ENCODE measurements around the gene CEMIP2.

Gene CEMIP2

DNA sequence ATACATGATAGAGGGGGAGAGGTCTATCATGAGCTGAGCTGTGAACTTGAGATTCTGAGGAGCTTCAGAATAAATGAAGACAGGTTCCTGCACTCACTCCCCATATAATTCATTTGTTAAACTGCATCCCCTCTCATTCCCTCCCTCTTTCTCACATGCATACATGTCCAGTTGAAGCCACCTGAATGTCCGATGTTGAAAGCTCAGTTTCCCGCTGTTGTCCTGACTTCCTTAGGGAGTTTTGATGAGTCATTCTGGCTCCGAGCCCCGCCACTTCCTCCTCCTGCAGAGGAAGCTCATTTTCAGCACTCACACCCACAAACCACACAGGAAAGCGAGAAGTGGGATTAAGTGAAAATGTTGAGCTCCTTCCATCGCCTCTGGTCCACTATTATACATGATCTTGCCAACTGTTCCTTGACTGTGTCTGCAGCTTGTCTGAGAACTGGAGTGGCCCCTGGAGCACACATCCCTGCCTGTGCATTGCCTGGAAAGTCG is 121.2 kb downstream of the CEMIP2 start:
- TF ChIP-seq, protein P1, sequence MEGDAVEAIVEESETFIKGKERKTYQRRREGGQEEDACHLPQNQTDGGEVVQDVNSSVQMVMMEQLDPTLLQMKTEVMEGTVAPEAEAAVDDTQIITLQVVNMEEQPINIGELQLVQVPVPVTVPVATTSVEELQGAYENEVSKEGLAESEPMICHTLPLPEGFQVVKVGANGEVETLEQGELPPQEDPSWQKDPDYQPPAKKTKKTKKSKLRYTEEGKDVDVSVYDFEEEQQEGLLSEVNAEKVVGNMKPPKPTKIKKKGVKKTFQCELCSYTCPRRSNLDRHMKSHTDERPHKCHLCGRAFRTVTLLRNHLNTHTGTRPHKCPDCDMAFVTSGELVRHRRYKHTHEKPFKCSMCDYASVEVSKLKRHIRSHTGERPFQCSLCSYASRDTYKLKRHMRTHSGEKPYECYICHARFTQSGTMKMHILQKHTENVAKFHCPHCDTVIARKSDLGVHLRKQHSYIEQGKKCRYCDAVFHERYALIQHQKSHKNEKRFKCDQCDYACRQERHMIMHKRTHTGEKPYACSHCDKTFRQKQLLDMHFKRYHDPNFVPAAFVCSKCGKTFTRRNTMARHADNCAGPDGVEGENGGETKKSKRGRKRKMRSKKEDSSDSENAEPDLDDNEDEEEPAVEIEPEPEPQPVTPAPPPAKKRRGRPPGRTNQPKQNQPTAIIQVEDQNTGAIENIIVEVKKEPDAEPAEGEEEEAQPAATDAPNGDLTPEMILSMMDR (IDR thresholded peaks at IDR 0.05; ENCODE audit: borderline replicate concordance, insufficient read depth, low read depth, low read length), result no peak
- H3K4me3 ChIP-seq (ENCODE audit: low read depth, low read length), result no peak overlapping the region

DNA sequence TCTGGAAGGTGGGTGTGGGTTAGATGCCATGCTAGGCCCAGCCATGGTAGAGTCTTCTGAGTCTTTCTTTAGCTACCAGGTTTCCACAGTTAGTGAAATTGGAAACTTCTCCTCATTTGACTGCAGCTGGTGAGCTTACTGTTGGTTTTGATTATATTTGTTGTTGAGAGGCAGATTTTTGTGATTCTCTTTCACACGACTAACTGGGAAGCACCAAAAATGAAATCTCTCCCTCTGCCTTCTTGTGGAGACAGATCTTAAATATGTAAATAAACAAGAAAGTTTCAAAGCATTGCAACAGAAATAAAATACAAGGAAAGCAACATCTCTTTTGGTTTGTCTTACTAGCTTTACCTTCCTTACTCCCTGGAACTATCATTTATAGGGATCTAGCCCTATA is 122.2 kb downstream of the CEMIP2 start:
- TF ChIP-seq, protein P1 (IDR thresholded peaks at IDR 0.05; ENCODE audit: borderline replicate concordance, insufficient read depth, low read depth, low read length), result no peak
- H3K4me3 ChIP-seq (ENCODE audit: low read depth, low read length), result no peak overlapping the region

- no peak overlapping the region for H3K4me3 ChIP-seq (ENCODE audit: low read depth, low read length)
- TF ChIP-seq, protein P1 (IDR thresholded peaks at IDR 0.05; ENCODE audit: borderline replicate concordance, insufficient read depth, low read depth, low read length), result no peak
These were observed 123.4 kb downstream of the CEMIP2 start for GRCh38 chr9:71644819-71645362.

GRCh38 chr9:71643330-71643729 is 125.0 kb downstream of the CEMIP2 start:
- no peak overlapping the region for H3K4me3 ChIP-seq (ENCODE audit: low read depth, low read length)
- TF ChIP-seq, protein P1 (IDR thresholded peaks at IDR 0.05; ENCODE audit: borderline replicate concordance, insufficient read depth, low read depth, low read length), result no peak

- H3K4me3 ChIP-seq (ENCODE audit: low read depth, low read length), result no peak overlapping the region
- TF ChIP-seq, protein P1 (IDR thresholded peaks at IDR 0.05; ENCODE audit: borderline replicate concordance, insufficient read depth, low read depth, low read length), result no peak
These were observed 126.3 kb downstream of the CEMIP2 start for GRCh38 chr9:71642056-71642455.

DNA sequence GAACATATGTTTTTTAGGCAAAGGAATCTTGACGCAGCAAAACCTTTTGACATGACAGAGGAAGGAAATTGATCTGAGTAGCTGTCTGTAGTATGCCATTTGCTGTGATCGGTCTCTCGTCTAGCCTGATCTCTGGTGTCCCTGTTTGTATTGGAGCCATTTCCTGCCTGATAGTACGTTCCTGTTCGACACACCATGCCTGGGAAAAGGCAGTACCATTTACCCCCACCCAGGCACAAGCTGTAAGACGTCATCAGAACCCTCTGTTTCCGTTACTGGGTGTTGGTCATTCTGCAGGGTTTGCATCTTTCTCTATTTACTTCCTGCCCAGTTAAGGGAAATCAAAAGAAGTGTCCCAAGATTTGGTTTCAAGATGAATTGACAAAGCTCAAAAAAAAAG is 129.7 kb downstream of the CEMIP2 start:
- TF ChIP-seq, protein P1 (IDR thresholded peaks at IDR 0.05; ENCODE audit: borderline replicate concordance, insufficient read depth, low read depth, low read length), result no peak
- no peak overlapping the region for H3K4me3 ChIP-seq (ENCODE audit: low read depth, low read length)

- TF ChIP-seq, protein P1 (IDR thresholded peaks at IDR 0.05; ENCODE audit: borderline replicate concordance, insufficient read depth, low read depth, low read length), result no peak
- no peak overlapping the region for H3K4me3 ChIP-seq (ENCODE audit: low read depth, low read length)
These were observed 130.4 kb downstream of the CEMIP2 start for GRCh38 chr9:71637926-71638325.
